ENCODE data around the gene ARHGEF10L.

Gene ARHGEF10L

GRCh38 chr1:17723684-17724083 is 184.2 kb downstream of the ARHGEF10L start:
- Histone ChIP-seq H3K4me2 (ENCODE audit: low read length) (no peak overlapping the region), H3K36me3 (ENCODE audit: control insufficient read depth, low read length) (no peaks in the 10 kb centered on the region)

GRCh38 chr1:17724150-17724549 is 184.7 kb downstream of the ARHGEF10L start:
- H4K20me1 ChIP-seq (ENCODE audit: control insufficient read depth, insufficient read depth, low read depth, low read length): no peaks in the 10 kb centered on the region
- H3F3A ChIP-seq (ENCODE audit: control insufficient read depth, insufficient read depth): no peaks in the 10 kb centered on the region
- H3K9me2 ChIP-seq (replicated peaks; ENCODE audit: control insufficient read depth, low read length): no peaks in the 10 kb centered on the region
- H3K27ac ChIP-seq (ENCODE audit: low read depth, low read length): no peak overlapping the region
- H3K4me1 ChIP-seq (ENCODE audit: control insufficient read depth, low read length): no peaks in the 10 kb centered on the region
- no peaks in the 10 kb centered on the region for H3K9me3 ChIP-seq (ENCODE audit: control insufficient read depth, insufficient read depth, low read length)
- H3K4me3 ChIP-seq (ENCODE audit: low read length): no peak overlapping the region
- H3K4me2 ChIP-seq (ENCODE audit: low read length): no peak overlapping the region
- H3K79me2 ChIP-seq (ENCODE audit: control insufficient read depth, low read length): no peaks in the 10 kb centered on the region
- H3K36me3 ChIP-seq (ENCODE audit: control insufficient read depth, low read length): no peaks in the 10 kb centered on the region
- H3K27me3 ChIP-seq (ENCODE audit: control insufficient read depth, low read length): no peaks in the 10 kb centered on the region
- no peak for TF ChIP-seq EZH2phosphoT487 (IDR thresholded peaks at IDR 0.05; ENCODE audit: borderline replicate concordance, low read length)
- TF ChIP-seq CTCF (IDR thresholded peaks at IDR 0.05; ENCODE audit: low read depth, low read length, poor library complexity, severe bottlenecking): peak; percentile 2

More at GRCh38 chr1:17723684-17724083, 184.2 kb downstream of the ARHGEF10L start:
- Histone ChIP-seq H3F3A (ENCODE audit: control insufficient read depth, insufficient read depth) (no peaks in the 10 kb centered on the region), H3K9me2 (replicated peaks; ENCODE audit: control insufficient read depth, low read length) (no peaks in the 10 kb centered on the region), H3K9me3 (ENCODE audit: control insufficient read depth, insufficient read depth, low read length) (no peaks in the 10 kb centered on the region), H3K27ac (ENCODE audit: low read depth, low read length) (no peak overlapping the region), H3K27me3 (ENCODE audit: control insufficient read depth, low read length) (no peaks in the 10 kb centered on the region), H4K20me1 (ENCODE audit: control insufficient read depth, insufficient read depth, low read depth, low read length) (no peaks in the 10 kb centered on the region), H3K4me3 (ENCODE audit: low read length) (no peak overlapping the region), H3K79me2 (ENCODE audit: control insufficient read depth, low read length) (no peaks in the 10 kb centered on the region), H3K4me1 (ENCODE audit: control insufficient read depth, low read length) (no peaks in the 10 kb centered on the region)
- TF ChIP-seq CTCF (IDR thresholded peaks at IDR 0.05; ENCODE audit: low read depth, low read length, poor library complexity, severe bottlenecking): no peak
- no peak for TF ChIP-seq EZH2phosphoT487 (IDR thresholded peaks at IDR 0.05; ENCODE audit: borderline replicate concordance, low read length)

DNA sequence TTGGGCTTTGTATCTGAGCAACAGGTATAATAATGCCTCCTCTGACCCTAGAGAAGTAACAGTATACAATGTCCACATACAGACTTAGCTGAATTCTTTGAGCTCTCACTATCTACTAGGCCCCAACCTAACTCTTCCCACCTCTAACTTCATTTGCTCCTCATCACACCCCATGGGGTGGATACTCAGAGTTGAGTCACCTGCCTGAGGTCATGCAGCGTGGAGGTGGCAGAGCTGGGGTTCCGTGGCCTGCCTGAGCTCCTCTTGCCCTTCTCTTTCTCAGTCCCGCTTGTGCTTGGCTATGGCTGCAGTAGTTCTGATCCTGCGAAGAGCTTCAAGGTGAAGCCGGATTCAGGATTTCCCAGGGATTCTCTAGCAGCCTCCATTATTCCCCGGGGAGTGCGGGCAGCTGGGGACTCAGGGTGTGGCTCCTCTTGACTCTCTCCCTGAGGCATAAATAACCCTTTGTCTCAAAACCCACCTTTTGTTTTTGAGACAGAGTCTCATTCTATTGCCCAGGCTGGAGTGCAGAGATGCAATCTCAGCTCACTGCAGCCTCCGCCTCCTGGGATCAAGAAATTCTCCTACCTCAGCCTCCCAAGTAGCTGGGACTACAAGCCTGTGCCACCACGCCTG is 185.7 kb downstream of the ARHGEF10L start:
- Histone ChIP-seq H3K27me3 (ENCODE audit: control insufficient read depth, low read length) (no peaks in the 10 kb centered on the region), H3K4me2 (ENCODE audit: low read length) (no peak overlapping the region), H3K79me2 (ENCODE audit: control insufficient read depth, low read length) (no peaks in the 10 kb centered on the region), H3K9me3 (ENCODE audit: control insufficient read depth, insufficient read depth, low read length) (no peaks in the 10 kb centered on the region), H3F3A (ENCODE audit: control insufficient read depth, insufficient read depth) (no peaks in the 10 kb centered on the region), H3K9me2 (replicated peaks; ENCODE audit: control insufficient read depth, low read length) (no peaks in the 10 kb centered on the region), H3K27ac (ENCODE audit: low read depth, low read length) (no peak overlapping the region), H3K4me1 (ENCODE audit: control insufficient read depth, low read length) (no peaks in the 10 kb centered on the region), H4K20me1 (ENCODE audit: control insufficient read depth, insufficient read depth, low read depth, low read length) (no peaks in the 10 kb centered on the region), H3K4me3 (ENCODE audit: low read length) (no peak overlapping the region), H3K36me3 (ENCODE audit: control insufficient read depth, low read length) (no peaks in the 10 kb centered on the region)
- TF ChIP-seq CTCF (IDR thresholded peaks at IDR 0.05; ENCODE audit: low read depth, low read length, poor library complexity, severe bottlenecking): no peak
- no peak for TF ChIP-seq EZH2phosphoT487 (IDR thresholded peaks at IDR 0.05; ENCODE audit: borderline replicate concordance, low read length)

Measured in DOHH2 (cell line).